Measurements from ENCODE around the gene DLL3. TPM values are rescaled to one million over a fixed set of nuclear protein-coding genes. Genes with fewer than 3 reads are reported as not detected.

Gene DLL3
- polyA plus RNA-seq, 2 donors = 0.04 TPM; not detected in 1

- H3K36me3 ChIP-seq (ENCODE audit: control insufficient read depth in 2 of 2, insufficient read depth in 2 of 2, low read length in 1 of 2) = no peaks in the 10 kb centered on the region
- peaks cover 6 to 11% of the 10 kb centered on the region in 2 donors for H3K4me1 ChIP-seq (ENCODE audit: control insufficient read depth in 2 of 2, insufficient read depth in 2 of 2, low read length in 1 of 2)
- peaks cover 0 to 25% of the 10 kb centered on the region in 2 donors for H3K27me3 ChIP-seq (ENCODE audit: control insufficient read depth in 1 of 2, insufficient read depth in 2 of 2, low read length in 2 of 2)
- WGBS, 2 donors = 2% methylated on average over 53 to 56 of the region's 56 CpGs
- no peak within 1 kb of the TSS for H3K27ac ChIP-seq (ENCODE audit: low read depth in 2 of 2, low read length in 1 of 2)
- H3K9me3 ChIP-seq (ENCODE audit: control insufficient read depth in 2 of 2, insufficient read depth in 1 of 2, low read depth in 1 of 2, low read length in 1 of 2) = peaks cover 0 to 2% of the 10 kb centered on the region in 2 donors
- peak within 1 kb of the TSS; percentile 14 to 30 for H3K4me3 ChIP-seq (ENCODE audit: low read depth in 1 of 2, low read length in 2 of 2)
Observed at GRCh38 chr19:39514840-39515550, 16.2 kb downstream of the DLL3 start, which contains the start of gene SELENOV. Gene SELENOV, plus strand, starts transcription at chr19:39515139. Its CDS starts 74 bp downstream, at chr19:39515213.

- Histone ChIP-seq H3K4me1 (ENCODE audit: control insufficient read depth in 2 of 2, insufficient read depth in 2 of 2, low read length in 1 of 2) (peaks cover 6 to 11% of the 10 kb centered on the region in 2 donors), H3K27ac (ENCODE audit: low read depth in 2 of 2, low read length in 1 of 2) (no peak overlapping the region), H3K4me3 (ENCODE audit: low read depth in 1 of 2, low read length in 2 of 2) (peak overlapping the region; percentile 14 to 30), H3K9me3 (ENCODE audit: control insufficient read depth in 2 of 2, insufficient read depth in 1 of 2, low read depth in 1 of 2, low read length in 1 of 2) (peaks cover 0 to 2% of the 10 kb centered on the region in 2 donors), H3K27me3 (ENCODE audit: control insufficient read depth in 1 of 2, insufficient read depth in 2 of 2, low read length in 2 of 2) (peaks cover 0 to 25% of the 10 kb centered on the region in 2 donors), H3K36me3 (ENCODE audit: control insufficient read depth in 2 of 2, insufficient read depth in 2 of 2, low read length in 1 of 2) (no peaks in the 10 kb centered on the region)
- 3 to 4% methylated on average over 44 of the region's 44 CpGs for WGBS, 2 donors
Observed at GRCh38 chr19:39515551-39516191, 16.9 kb downstream of the DLL3 start.

- Histone ChIP-seq H3K27me3 (ENCODE audit: control insufficient read depth in 1 of 2, insufficient read depth in 2 of 2, low read length in 2 of 2) (peaks cover 0 to 25% of the 10 kb centered on the region in 2 donors), H3K9me3 (ENCODE audit: control insufficient read depth in 2 of 2, insufficient read depth in 1 of 2, low read depth in 1 of 2, low read length in 1 of 2) (peaks cover 0 to 2% of the 10 kb centered on the region in 2 donors), H3K4me3 (ENCODE audit: low read depth in 1 of 2, low read length in 2 of 2) (no peak overlapping the region), H3K36me3 (ENCODE audit: control insufficient read depth in 2 of 2, insufficient read depth in 2 of 2, low read length in 1 of 2) (no peaks in the 10 kb centered on the region), H3K27ac (ENCODE audit: low read depth in 2 of 2, low read length in 1 of 2) (no peak overlapping the region), H3K4me1 (ENCODE audit: control insufficient read depth in 2 of 2, insufficient read depth in 2 of 2, low read length in 1 of 2) (peaks cover 6 to 11% of the 10 kb centered on the region in 2 donors)
- WGBS, 2 donors = 53 to 58% methylated on average over 6 of the region's 6 CpGs
Observed at GRCh38 chr19:39516270-39516669, 17.5 kb downstream of the DLL3 start.

- WGBS, 2 donors = 78 to 79% methylated on average over 3 of the region's 3 CpGs
- Histone ChIP-seq H3K27ac (ENCODE audit: low read depth in 2 of 2, low read length in 1 of 2) (no peak overlapping the region), H3K27me3 (ENCODE audit: control insufficient read depth in 1 of 2, insufficient read depth in 2 of 2, low read length in 2 of 2) (peaks cover 0 to 25% of the 10 kb centered on the region in 2 donors), H3K4me3 (ENCODE audit: low read depth in 1 of 2, low read length in 2 of 2) (no peak overlapping the region), H3K4me1 (ENCODE audit: control insufficient read depth in 2 of 2, insufficient read depth in 2 of 2, low read length in 1 of 2) (peaks cover 6 to 11% of the 10 kb centered on the region in 2 donors), H3K9me3 (ENCODE audit: control insufficient read depth in 2 of 2, insufficient read depth in 1 of 2, low read depth in 1 of 2, low read length in 1 of 2) (peaks cover 0 to 2% of the 10 kb centered on the region in 2 donors), H3K36me3 (ENCODE audit: control insufficient read depth in 2 of 2, insufficient read depth in 2 of 2, low read length in 1 of 2) (no peaks in the 10 kb centered on the region)
Observed at GRCh38 chr19:39517432-39517831, 18.7 kb downstream of the DLL3 start.

- WGBS, 2 donors = 40 to 44% methylated on average over 5 of the region's 5 CpGs
- H3K9me3 ChIP-seq (ENCODE audit: control insufficient read depth in 2 of 2, insufficient read depth in 1 of 2, low read depth in 1 of 2, low read length in 1 of 2) = peaks cover 0 to 2% of the 10 kb centered on the region in 2 donors
- H3K27me3 ChIP-seq (ENCODE audit: control insufficient read depth in 1 of 2, insufficient read depth in 2 of 2, low read length in 2 of 2) = peaks cover 0 to 25% of the 10 kb centered on the region in 2 donors
Observed at GRCh38 chr19:39518458-39518857, 19.7 kb downstream of the DLL3 start.

GRCh38 chr19:39518975-39519374 lies 20.2 kb downstream of the DLL3 start:
- H3K36me3 ChIP-seq (ENCODE audit: control insufficient read depth in 2 of 2, insufficient read depth in 2 of 2, low read length in 1 of 2) = no peaks in the 10 kb centered on the region
- no peak overlapping the region for H3K27ac ChIP-seq (ENCODE audit: low read depth in 2 of 2, low read length in 1 of 2)
- WGBS, 2 donors = 52 to 62% methylated on average over 9 of the region's 9 CpGs
- H3K27me3 ChIP-seq (ENCODE audit: control insufficient read depth in 1 of 2, insufficient read depth in 2 of 2, low read length in 2 of 2) = peaks cover 0 to 22% of the 10 kb centered on the region in 2 donors
- peaks cover 0 to 2% of the 10 kb centered on the region in 2 donors for H3K9me3 ChIP-seq (ENCODE audit: control insufficient read depth in 2 of 2, insufficient read depth in 1 of 2, low read depth in 1 of 2, low read length in 1 of 2)
- H3K4me3 ChIP-seq (ENCODE audit: low read depth in 1 of 2, low read length in 2 of 2) = no peak overlapping the region
- peaks cover 6 to 11% of the 10 kb centered on the region in 2 donors for H3K4me1 ChIP-seq (ENCODE audit: control insufficient read depth in 2 of 2, insufficient read depth in 2 of 2, low read length in 1 of 2)

More at GRCh38 chr19:39518458-39518857, 19.7 kb downstream of the DLL3 start:
- no peak overlapping the region for H3K4me3 ChIP-seq (ENCODE audit: low read depth in 1 of 2, low read length in 2 of 2)
- H3K27ac ChIP-seq (ENCODE audit: low read depth in 2 of 2, low read length in 1 of 2) = no peak overlapping the region
- H3K4me1 ChIP-seq (ENCODE audit: control insufficient read depth in 2 of 2, insufficient read depth in 2 of 2, low read length in 1 of 2) = peaks cover 6 to 11% of the 10 kb centered on the region in 2 donors
- H3K36me3 ChIP-seq (ENCODE audit: control insufficient read depth in 2 of 2, insufficient read depth in 2 of 2, low read length in 1 of 2) = no peaks in the 10 kb centered on the region

GRCh38 chr19:39520541-39521484 lies 22.1 kb downstream of the DLL3 start:
- Histone ChIP-seq H3K27me3 (ENCODE audit: control insufficient read depth in 1 of 2, insufficient read depth in 2 of 2, low read length in 2 of 2) (peaks cover 0 to 6% of the 10 kb centered on the region in 2 donors), H3K27ac (ENCODE audit: low read depth in 2 of 2, low read length in 1 of 2) (no peak overlapping the region), H3K4me1 (ENCODE audit: control insufficient read depth in 2 of 2, insufficient read depth in 2 of 2, low read length in 1 of 2) (no peaks in the 10 kb centered on the region), H3K36me3 (ENCODE audit: control insufficient read depth in 2 of 2, insufficient read depth in 2 of 2, low read length in 1 of 2) (no peaks in the 10 kb centered on the region), H3K4me3 (ENCODE audit: low read depth in 1 of 2, low read length in 2 of 2) (no peak overlapping the region), H3K9me3 (ENCODE audit: control insufficient read depth in 2 of 2, insufficient read depth in 1 of 2, low read depth in 1 of 2, low read length in 1 of 2) (no peaks in the 10 kb centered on the region)
- 79 to 89% methylated on average over 8 of the region's 8 CpGs for WGBS, 2 donors

GRCh38 chr19:39524495-39524894 lies 25.7 kb downstream of the DLL3 start:
- no peaks in the 10 kb centered on the region for H3K27me3 ChIP-seq (ENCODE audit: control insufficient read depth in 1 of 2, insufficient read depth in 2 of 2, low read length in 2 of 2)
- H3K27ac ChIP-seq (ENCODE audit: low read depth in 2 of 2, low read length in 1 of 2) = no peak overlapping the region
- H3K9me3 ChIP-seq (ENCODE audit: control insufficient read depth in 2 of 2, insufficient read depth in 1 of 2, low read depth in 1 of 2, low read length in 1 of 2) = no peaks in the 10 kb centered on the region
- H3K4me3 ChIP-seq (ENCODE audit: low read depth in 1 of 2, low read length in 2 of 2) = no peak overlapping the region
- H3K4me1 ChIP-seq (ENCODE audit: control insufficient read depth in 2 of 2, insufficient read depth in 2 of 2, low read length in 1 of 2) = no peaks in the 10 kb centered on the region
- 75 to 85% methylated on average over 8 of the region's 8 CpGs for WGBS, 2 donors
- H3K36me3 ChIP-seq (ENCODE audit: control insufficient read depth in 2 of 2, insufficient read depth in 2 of 2, low read length in 1 of 2) = no peaks in the 10 kb centered on the region

- H3K27me3 ChIP-seq (ENCODE audit: control insufficient read depth in 1 of 2, insufficient read depth in 2 of 2, low read length in 2 of 2) = no peaks in the 10 kb centered on the region
- H3K27ac ChIP-seq (ENCODE audit: low read depth in 2 of 2, low read length in 1 of 2) = no peak overlapping the region
- H3K4me1 ChIP-seq (ENCODE audit: control insufficient read depth in 2 of 2, insufficient read depth in 2 of 2, low read length in 1 of 2) = no peaks in the 10 kb centered on the region
- WGBS, 2 donors = 94 to 95% methylated on average over 3 of the region's 3 CpGs
- H3K36me3 ChIP-seq (ENCODE audit: control insufficient read depth in 2 of 2, insufficient read depth in 2 of 2, low read length in 1 of 2) = no peaks in the 10 kb centered on the region
- H3K4me3 ChIP-seq (ENCODE audit: low read depth in 1 of 2, low read length in 2 of 2) = no peak overlapping the region
- no peaks in the 10 kb centered on the region for H3K9me3 ChIP-seq (ENCODE audit: control insufficient read depth in 2 of 2, insufficient read depth in 1 of 2, low read depth in 1 of 2, low read length in 1 of 2)
Observed at GRCh38 chr19:39525205-39525604, 26.5 kb downstream of the DLL3 start.

Measured in esophagus (tissue), 2 donors.